ENCODE measurements around the gene CADM2. TPM values are rescaled to one million over a fixed set of nuclear protein-coding genes. Genes with fewer than 3 reads are reported as not detected.
"Not testable (repeated sequence)": the region's sequence is repeated elsewhere in the genome, so short reads cannot be mapped to it uniquely, and the experiment has no call there.

The CADM2 gene
- total RNA-seq, 1 experiment from 2014 or later, result not detected

GRCh38 chr3:85979034-85979433 lies 1020.2 kb downstream of the CADM2 start:
- Histone ChIP-seq H3K9me3 (ENCODE audit: control insufficient read depth in 1 of 2, insufficient read depth in 1 of 2, low read depth in 1 of 2, low read length in 2 of 2) (peaks cover 0 to 11% of the 10 kb centered on the region in 2 experiments), H4K20me1 (ENCODE audit: insufficient read depth) (no peaks in the 10 kb centered on the region), H3K79me2 (ENCODE audit: insufficient read depth, low read length) (no peaks in the 10 kb centered on the region), H3K27ac (ENCODE audit: low read depth, low read length) (no peak overlapping the region), H3K36me3 (ENCODE audit: control insufficient read depth in 1 of 2, insufficient read depth in 2 of 2, low read length in 2 of 2) (no peaks in the 10 kb centered on the region), H3K9ac (ENCODE audit: low read length) (no peak overlapping the region), H3K4me2 (ENCODE audit: low read length) (no peak overlapping the region), H2AFZ (ENCODE audit: low read depth, low read length, poor library complexity, severe bottlenecking) (no peak overlapping the region), H3K4me1 (ENCODE audit: control insufficient read depth in 1 of 2, insufficient read depth in 2 of 2, low read length in 2 of 2) (no peaks in the 10 kb centered on the region), H3K27me3 (ENCODE audit: insufficient read depth, low read length) (no peaks in the 10 kb centered on the region), H3K4me3 (replicated peaks in 1 of 2; ENCODE audit: low read depth in 1 of 2, low read length in 2 of 2) (no peak overlapping the region), H3K9me2 (ENCODE audit: insufficient read depth) (no peaks in the 10 kb centered on the region)
- no peak for DNase-seq (ENCODE audit: low read depth, low spot score)
- no TSS peak for BruUV-seq (replicated peaks)
- RAD21 ChIA-PET (ENCODE audit: low non-redundant PET in 1 of 2, low total read pairs in 2 of 2, uncharacterized antibody in 2 of 2, unreplicated experiment in 2 of 2), result no interaction called here
- intact Hi-C loops (cut with micrococcal nuclease), result no loop called here
- POLR2A ChIA-PET, result no interaction called here
- CTCF ChIA-PET, result no interaction called here
- TF ChIP-seq REST (IDR thresholded peaks at IDR 0.05; ENCODE audit: low read depth) (no peak), FOSL1 (IDR thresholded peaks at IDR 0.05; ENCODE audit: low read depth) (no peak), ZBTB33 (IDR thresholded peaks at IDR 0.05; ENCODE audit: extremely low read depth, insufficient replicate concordance, low read length) (no peak), CTCF (IDR thresholded peaks at IDR 0.05 in 2 of 3, conservative IDR thresholded peaks at IDR 0.05 in 1 of 3; ENCODE audit: borderline replicate concordance in 1 of 3, insufficient read depth in 1 of 3, low read depth in 2 of 3, low read length in 2 of 3) (no peak), CEBPB (IDR thresholded peaks at IDR 0.05; ENCODE audit: low read depth) (no peak), EGR1 (IDR thresholded peaks at IDR 0.05; ENCODE audit: low read depth) (no peak), POLR2AphosphoS5 (IDR thresholded peaks at IDR 0.05; ENCODE audit: low read depth, low read length) (no peak), SRF (IDR thresholded peaks at IDR 0.05; ENCODE audit: low read depth) (no peak), TCF7L2 (IDR thresholded peaks at IDR 0.05; ENCODE audit: borderline replicate concordance, extremely low read depth, insufficient read depth, insufficient read length) (no peak), EZH2phosphoT487 (IDR thresholded peaks at IDR 0.05; ENCODE audit: borderline replicate concordance) (no peak)
- ATAC-seq, result no peak

- CTCF ChIA-PET; intact Hi-C loops (cut with micrococcal nuclease); H3K9ac ChIP-seq (ENCODE audit: low read length); RAD21 ChIA-PET (ENCODE audit: low non-redundant PET in 1 of 2, low total read pairs in 2 of 2, uncharacterized antibody in 2 of 2, unreplicated experiment in 2 of 2); BruUV-seq (replicated peaks); H3K4me3 ChIP-seq (replicated peaks in 1 of 2; ENCODE audit: low read depth in 1 of 2, low read length in 2 of 2); H3K4me1 ChIP-seq (ENCODE audit: control insufficient read depth in 1 of 2, insufficient read depth in 2 of 2, low read length in 2 of 2); ATAC-seq; H3K36me3 ChIP-seq (ENCODE audit: control insufficient read depth in 1 of 2, insufficient read depth in 2 of 2, low read length in 2 of 2); H3K27ac ChIP-seq (ENCODE audit: low read depth, low read length); H3K9me2 ChIP-seq (ENCODE audit: insufficient read depth); DNase-seq (ENCODE audit: low read depth, low spot score); H2AFZ ChIP-seq (ENCODE audit: low read depth, low read length, poor library complexity, severe bottlenecking); H4K20me1 ChIP-seq (ENCODE audit: insufficient read depth); POLR2A ChIA-PET; H3K4me2 ChIP-seq (ENCODE audit: low read length); H3K27me3 ChIP-seq (ENCODE audit: insufficient read depth, low read length); H3K79me2 ChIP-seq (ENCODE audit: insufficient read depth, low read length): not testable (repeated sequence)
- peaks cover 16 to 17% of the 10 kb centered on the region in 2 experiments; a peak in 3 of 4 replicates for H3K9me3 ChIP-seq (ENCODE audit: control insufficient read depth in 1 of 2, insufficient read depth in 1 of 2, low read depth in 1 of 2, low read length in 2 of 2)
Observed at GRCh38 chr3:85989581-85989980, 1030.8 kb downstream of the CADM2 start.
